GM19043 (cell line): ENCODE measurements around the gene ACY1.

Experiments used
- ATAC-seq: cut with Tn5 transposase; IDR thresholded peaks from one replicate; pipeline ENCODE4 v1.9.1; 2021; ENCODE audit warnings: low read depth; ENCODE audit not compliant: unreplicated experiment

Gene ACY1

GRCh38 chr3:51962854-51963530 is 20.3 kb upstream of the ACY1 start:
- no peak for ATAC-seq

- ATAC-seq = no peak
These were observed 19.3 kb upstream of the ACY1 start for GRCh38 chr3:51963951-51964451.

- no peak for ATAC-seq
These were observed 18.8 kb upstream of the ACY1 start for GRCh38 chr3:51964521-51964920.

- ATAC-seq = no peak
These were observed 17.3 kb upstream of the ACY1 start for GRCh38 chr3:51966016-51966415.

GRCh38 chr3:51966486-51966885 is 16.8 kb upstream of the ACY1 start:
- no peak for ATAC-seq

- no peak for ATAC-seq
These were observed 16.4 kb upstream of the ACY1 start for GRCh38 chr3:51966922-51967383.

GRCh38 chr3:51967384-51968169 is 15.8 kb upstream of the ACY1 start, which contains the start of gene PCBP4:
Gene PCBP4 (minus strand): TSS chr3:51967454. CDS start chr3:51961240, 6,214 bp downstream.
- no peak for ATAC-seq

- ATAC-seq = no peak
These were observed 15.1 kb upstream of the ACY1 start for GRCh38 chr3:51968170-51968775.

GRCh38 chr3:51968883-51969678 is 14.3 kb upstream of the ACY1 start:
- no peak for ATAC-seq

- ATAC-seq = no peak
These were observed 13.5 kb upstream of the ACY1 start for GRCh38 chr3:51969841-51970240.

- no peak for ATAC-seq
These were observed 12.6 kb upstream of the ACY1 start for GRCh38 chr3:51970606-51971300.

GRCh38 chr3:51971350-51971749 is 12.0 kb upstream of the ACY1 start:
- ATAC-seq = no peak

GRCh38 chr3:51974277-51974962 is 8.9 kb upstream of the ACY1 start:
- ATAC-seq = no peak

GRCh38 chr3:51974963-51975851 is 8.1 kb upstream of the ACY1 start, which contains the start of gene ABHD14A:
Gene ABHD14A (plus strand): TSS chr3:51975064. CDS start chr3:51975136, 72 bp downstream.
- peak; percentile 48 for ATAC-seq

- no peak for ATAC-seq
These were observed 7.3 kb upstream of the ACY1 start for GRCh38 chr3:51975852-51976549.

- ATAC-seq = no peak
These were observed 5.7 kb upstream of the ACY1 start for GRCh38 chr3:51977446-51978142.

GRCh38 chr3:51978143-51978502 is 5.2 kb upstream of the ACY1 start:
- no peak for ATAC-seq
